Large intestine (tissue), 3 donors: ENCODE data around the gene NRAP. TPM values are rescaled to one million over a fixed set of nuclear protein-coding genes. Genes with fewer than 3 reads are reported as not detected.
A peak's percentile ranks its signal among the peaks of the same experiment; 100 is the strongest.

ENCODE experiments used
- DNase-seq, 2 donors: peaks; one replicate each; pipeline versions ENCODE4 v3.0.0 to v3.0.0-alpha.2; 2013
- H3K27ac ChIP-seq: one replicate; pipeline ENCODE4 v1.5.1; 2013; ENCODE audit warnings: low read length
- H3K27me3 ChIP-seq: 2 replicates; pipeline ENCODE4 v1.6.1; 2013; ENCODE audit warnings: low read length; ENCODE audit not compliant: control insufficient read depth, insufficient read depth
- H3K36me3 ChIP-seq: 2 replicates; pipeline ENCODE4 v1.6.1; 2013; ENCODE audit warnings: low read length; ENCODE audit not compliant: control insufficient read depth, insufficient read depth
- H3K4me1 ChIP-seq: one replicate; pipeline ENCODE4 v1.6.1; 2013; ENCODE audit warnings: low read length; ENCODE audit not compliant: control insufficient read depth, insufficient read depth
- H3K4me3 ChIP-seq: one replicate; pipeline ENCODE4 v1.5.1; 2013; ENCODE audit warnings: low read length
- H3K9me3 ChIP-seq: one replicate; pipeline ENCODE4 v1.6.1; 2013; ENCODE audit warnings: mild to moderate bottlenecking, low read depth, low read length, moderate library complexity; ENCODE audit not compliant: control insufficient read depth
- WGBS: methylation state at CpG from one replicate; pipeline ENCODE4 v1.1.5; 2013; ENCODE audit warnings: low lambda C conversion rate; ENCODE audit not compliant: insufficient coverage; 5-methylcytosine and 5-hydroxymethylcytosine counted together
- polyA plus RNA-seq: library from polyadenylated mRNA; unstranded; fragments of 120-200 nt; gene quantifications from one replicate; pipeline ENCODE4 v1.2.1, GENCODE V29; 2013

The NRAP gene
- polyA plus RNA-seq, 1 donor: 0.06 TPM

- Histone ChIP-seq H3K4me3 (no peak overlapping the region), H3K9me3 (no peaks in the 10 kb centered on the region), H3K27me3 (no peaks in the 10 kb centered on the region), H3K27ac (no peak overlapping the region), H3K4me1 (no peaks in the 10 kb centered on the region), H3K36me3 (peaks cover 20% of the 10 kb centered on the region)
- DNase-seq: no peak
- 80% methylated on average over 1 of the region's 3 CpGs for WGBS
Observed at GRCh38 chr10:113583571-113583970, 80.3 kb downstream of the NRAP start.

GRCh38 chr10:113581092-113581491, 82.7 kb downstream of the NRAP start:
- H3K4me3 ChIP-seq: no peak overlapping the region
- H3K36me3 ChIP-seq: peaks cover 24% of the 10 kb centered on the region
- no peaks in the 10 kb centered on the region for H3K4me1 ChIP-seq
- H3K9me3 ChIP-seq: no peaks in the 10 kb centered on the region
- no peak for DNase-seq
- H3K27me3 ChIP-seq: no peaks in the 10 kb centered on the region
- WGBS: no CpG with 5 or more reads among the region's 1 CpG
- H3K27ac ChIP-seq: no peak overlapping the region

GRCh38 chr10:113578773-113579172, 85.1 kb downstream of the NRAP start:
- no peaks in the 10 kb centered on the region for H3K27me3 ChIP-seq
- no CpG with 5 or more reads among the region's 1 CpG for WGBS

GRCh38 chr10:113576852-113577251, 87.0 kb downstream of the NRAP start:
- no peak for DNase-seq
- no peaks in the 10 kb centered on the region for H3K4me1 ChIP-seq
- no peaks in the 10 kb centered on the region for H3K27me3 ChIP-seq
- H3K27ac ChIP-seq: no peak overlapping the region
- H3K9me3 ChIP-seq: no peaks in the 10 kb centered on the region
- no CpG with 5 or more reads among the region's 4 CpGs for WGBS
- H3K36me3 ChIP-seq: peaks cover 27% of the 10 kb centered on the region
- no peak overlapping the region for H3K4me3 ChIP-seq

More at GRCh38 chr10:113578773-113579172, 85.1 kb downstream of the NRAP start:
- Histone ChIP-seq H3K4me3 (no peak overlapping the region), H3K27ac (no peak overlapping the region), H3K9me3 (no peaks in the 10 kb centered on the region), H3K36me3 (peaks cover 31% of the 10 kb centered on the region), H3K4me1 (no peaks in the 10 kb centered on the region)
- no peak for DNase-seq

GRCh38 chr10:113573368-113573767, 90.5 kb downstream of the NRAP start:
- Histone ChIP-seq H3K9me3 (no peaks in the 10 kb centered on the region), H3K4me1 (no peaks in the 10 kb centered on the region), H3K4me3 (no peak overlapping the region), H3K27me3 (no peaks in the 10 kb centered on the region), H3K27ac (no peak overlapping the region), H3K36me3 (peaks cover 18% of the 10 kb centered on the region)
- no peak for DNase-seq
- WGBS: no CpG with 5 or more reads among the region's 1 CpG

- Histone ChIP-seq H3K27me3 (no peaks in the 10 kb centered on the region), H3K4me3 (no peak overlapping the region), H3K36me3 (peaks cover 13% of the 10 kb centered on the region), H3K9me3 (no peaks in the 10 kb centered on the region), H3K27ac (no peak overlapping the region), H3K4me1 (no peaks in the 10 kb centered on the region)
- DNase-seq: no peak
- WGBS: 73% methylated on average over 3 of the region's 11 CpGs
Observed at GRCh38 chr10:113572520-113573290, 91.1 kb downstream of the NRAP start.

- no peaks in the 10 kb centered on the region for H3K9me3 ChIP-seq
- H3K27me3 ChIP-seq: no peaks in the 10 kb centered on the region
- no peak for DNase-seq
- no peak overlapping the region for H3K4me3 ChIP-seq
- H3K36me3 ChIP-seq: peaks cover 2% of the 10 kb centered on the region
- no CpG with 5 or more reads among the region's 8 CpGs for WGBS
- no peaks in the 10 kb centered on the region for H3K4me1 ChIP-seq
- no peak overlapping the region for H3K27ac ChIP-seq
Observed at GRCh38 chr10:113569576-113569975, 94.3 kb downstream of the NRAP start.

GRCh38 chr10:113566888-113567287, 97.0 kb downstream of the NRAP start:
- DNase-seq: no peak
- Histone ChIP-seq H3K4me1 (peaks cover 13% of the 10 kb centered on the region), H3K27ac (no peak overlapping the region), H3K9me3 (no peaks in the 10 kb centered on the region), H3K36me3 (no peaks in the 10 kb centered on the region), H3K4me3 (no peak overlapping the region), H3K27me3 (no peaks in the 10 kb centered on the region)
- no CpG with 5 or more reads among the region's 6 CpGs for WGBS

- no peak overlapping the region for H3K4me3 ChIP-seq
- H3K36me3 ChIP-seq: no peaks in the 10 kb centered on the region
- no peaks in the 10 kb centered on the region for H3K27me3 ChIP-seq
- no peak overlapping the region for H3K27ac ChIP-seq
- no peak for DNase-seq
- no CpG with 5 or more reads among the region's 1 CpG for WGBS
- H3K9me3 ChIP-seq: no peaks in the 10 kb centered on the region
- H3K4me1 ChIP-seq: peaks cover 17% of the 10 kb centered on the region
Observed at GRCh38 chr10:113565364-113565763, 98.5 kb downstream of the NRAP start.

- Histone ChIP-seq H3K4me1 (peaks cover 17% of the 10 kb centered on the region), H3K9me3 (no peaks in the 10 kb centered on the region), H3K36me3 (no peaks in the 10 kb centered on the region), H3K4me3 (peak overlapping the region; percentile 45), H3K27me3 (no peaks in the 10 kb centered on the region), H3K27ac (peak overlapping the region; percentile 36)
- no CpG with 5 or more reads among the region's 18 CpGs for WGBS
- peak; percentile 64 to 72 for DNase-seq
Observed at GRCh38 chr10:113563306-113564088, 100.3 kb downstream of the NRAP start.
